Stomach (tissue), 9 donors: ENCODE results near the gene TMEM255B. TPM values are rescaled to one million over a fixed set of nuclear protein-coding genes. Genes with fewer than 3 reads are reported as not detected.

Source experiments
- DNase-seq, 2 donors: peaks; one replicate each; pipeline versions ENCODE4 v3.0.0 to v3.0.0-alpha.2; 2013 to 2019
- H3K27ac ChIP-seq, 5 donors: fragments of 200-600 bp in 4 of 5; sonication (generic) in 4 of 5; one replicate each; pipeline ENCODE4 v1.5.1; 2013 to 2019; ENCODE audit warnings: mild to moderate bottlenecking in 1 of 5, moderate library complexity in 1 of 5
- H3K27me3 ChIP-seq, 3 donors: fragments of 200-600 bp; sonication (generic); one replicate each; pipeline ENCODE4 v1.5.1; 2017 to 2019; ENCODE audit warnings: mixed run types in 1 of 3
- H3K36me3 ChIP-seq, 4 donors: fragments of 200-600 bp; sonication (generic); 1 replicate in 3 of 4; 2 replicates in 1 of 4; pipeline ENCODE4 v1.5.1; 2016 to 2019
- H3K4me1 ChIP-seq, 4 donors: fragments of 200-600 bp; sonication (generic); one replicate each; pipeline ENCODE4 v1.5.1; 2016 to 2019
- H3K4me3 ChIP-seq, 4 donors: fragments of 200-600 bp; sonication (generic) in 3 of 4; one replicate each; pipeline ENCODE4 v1.5.1; 2016 to 2019; ENCODE audit warnings: mild to moderate bottlenecking in 1 of 4
- H3K9me3 ChIP-seq, 4 donors: fragments of 200-600 bp; sonication (generic); one replicate each; pipeline ENCODE4 v1.5.1; 2016 to 2019
- EP300 ChIP-seq: sonication (generic); formaldehyde crosslinking; IDR thresholded peaks from one replicate; pipeline ENCODE4 v1.6.1; 2017; ENCODE audit warnings: antibody characterized with exemption
- POLR2A ChIP-seq, 4 donors: fragments of 450-650 bp; IDR thresholded peaks; one replicate each; pipeline ENCODE4 v1.6.1; 2016; ENCODE audit warnings: antibody characterized with exemption in 4 of 4, control low read depth in 2 of 4, mild to moderate bottlenecking in 1 of 4, moderate library complexity in 1 of 4
- POLR2AphosphoS5 ChIP-seq, 3 donors: sonication (generic); formaldehyde crosslinking; IDR thresholded peaks; one replicate each; pipeline ENCODE4 v1.6.1; 2016; ENCODE audit warnings: antibody characterized with exemption in 3 of 3
- WGBS, 5 donors: extraction: QIAGEN DNeasy Blood & Tissue Kit in 3 of 5; methylation state at CpG; one replicate each; pipeline versions ENCODE4 v1.1.5 to v1.1.7; 2013 to 2018; 5-methylcytosine and 5-hydroxymethylcytosine counted together
- intact Hi-C: fragments of 100-400 bp; cut with DNase I; formaldehyde crosslinking; loops from one replicate; pipeline ENCODE4 v1.15.1; 2023; ENCODE audit warnings: low total_unique reads
- polyA plus RNA-seq, 3 donors: library from polyadenylated mRNA; stranded (reverse); fragments of 200-250 nt; gene quantifications; one replicate each; pipeline ENCODE4 v1.2.3, GENCODE V29; 2013
- total RNA-seq, 5 donors: library from RNA; depleted of rRNA; stranded (reverse); fragments of >200 nt; gene quantifications; one replicate each; pipeline versions ENCODE4 v1.1.0 to v1.2.3, GENCODE V29; 2014 to 2016
- TF ChIP-seq, protein P1 (sequence below), 7 experiments: fragments of 450-650 bp in 4 of 7; fragments of 200-600 bp in 3 of 7; sonication (generic) in 3 of 7; IDR thresholded peaks; one replicate each; pipeline ENCODE4 v1.5.1; 2016 to 2019; ENCODE audit warnings: antibody characterized with exemption in 7 of 7, control low read depth in 2 of 7, mild to moderate bottlenecking in 1 of 7
- donor health status: healthy with polysubstance abuse.
- donor health status: Bipolar disorder and iron deficiency.
- donor health status: healthy.

TMEM255B gene
- total and polyA plus RNA-seq, 8 donors = 1.3 to 7.9 (median 4.6) TPM; not detected in 1

DNA sequence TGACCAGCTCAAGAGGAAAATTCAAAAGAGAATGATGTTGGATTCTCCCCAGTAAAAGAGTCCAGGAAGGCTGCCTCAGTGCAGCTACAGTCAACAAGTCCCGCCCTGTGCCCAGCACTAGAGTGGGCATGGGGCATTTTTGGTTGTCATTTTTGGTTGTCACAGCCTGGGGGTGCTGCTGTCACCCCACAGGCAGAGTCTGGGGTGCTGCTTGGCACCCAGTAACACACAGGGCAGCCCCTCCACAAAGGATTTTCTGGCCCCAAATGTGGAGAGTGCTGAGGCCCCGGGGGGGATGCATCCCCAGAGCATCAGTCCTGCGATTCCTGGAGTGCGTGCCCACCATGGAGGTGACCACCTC is 28.2 kb upstream of the TMEM255B start:
- peaks cover 0 to 10% (median 5%) of the 10 kb centered on the region in 4 donors for H3K4me1 ChIP-seq
- no peak for DNase-seq
- intact Hi-C loops = no loop called here
- 78 to 95% (median 90%) methylated on average over 1 to 4 of the region's 4 CpGs for WGBS, 5 donors
- no peaks in the 10 kb centered on the region for H3K9me3 ChIP-seq
- TF ChIP-seq EP300 = no peak
- TF ChIP-seq POLR2A (IDR thresholded peaks at IDR 0.05) = no peak
- no peak for TF ChIP-seq POLR2AphosphoS5 (IDR thresholded peaks at IDR 0.05)
- TF ChIP-seq, protein P1, sequence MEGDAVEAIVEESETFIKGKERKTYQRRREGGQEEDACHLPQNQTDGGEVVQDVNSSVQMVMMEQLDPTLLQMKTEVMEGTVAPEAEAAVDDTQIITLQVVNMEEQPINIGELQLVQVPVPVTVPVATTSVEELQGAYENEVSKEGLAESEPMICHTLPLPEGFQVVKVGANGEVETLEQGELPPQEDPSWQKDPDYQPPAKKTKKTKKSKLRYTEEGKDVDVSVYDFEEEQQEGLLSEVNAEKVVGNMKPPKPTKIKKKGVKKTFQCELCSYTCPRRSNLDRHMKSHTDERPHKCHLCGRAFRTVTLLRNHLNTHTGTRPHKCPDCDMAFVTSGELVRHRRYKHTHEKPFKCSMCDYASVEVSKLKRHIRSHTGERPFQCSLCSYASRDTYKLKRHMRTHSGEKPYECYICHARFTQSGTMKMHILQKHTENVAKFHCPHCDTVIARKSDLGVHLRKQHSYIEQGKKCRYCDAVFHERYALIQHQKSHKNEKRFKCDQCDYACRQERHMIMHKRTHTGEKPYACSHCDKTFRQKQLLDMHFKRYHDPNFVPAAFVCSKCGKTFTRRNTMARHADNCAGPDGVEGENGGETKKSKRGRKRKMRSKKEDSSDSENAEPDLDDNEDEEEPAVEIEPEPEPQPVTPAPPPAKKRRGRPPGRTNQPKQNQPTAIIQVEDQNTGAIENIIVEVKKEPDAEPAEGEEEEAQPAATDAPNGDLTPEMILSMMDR (IDR thresholded peaks at IDR 0.05) = no peak
- H3K4me3 ChIP-seq = no peak overlapping the region
- H3K27ac ChIP-seq = no peak overlapping the region
- peaks cover 0 to 11% (median 0%) of the 10 kb centered on the region in 3 donors for H3K27me3 ChIP-seq
- no peaks in the 10 kb centered on the region for H3K36me3 ChIP-seq

DNA sequence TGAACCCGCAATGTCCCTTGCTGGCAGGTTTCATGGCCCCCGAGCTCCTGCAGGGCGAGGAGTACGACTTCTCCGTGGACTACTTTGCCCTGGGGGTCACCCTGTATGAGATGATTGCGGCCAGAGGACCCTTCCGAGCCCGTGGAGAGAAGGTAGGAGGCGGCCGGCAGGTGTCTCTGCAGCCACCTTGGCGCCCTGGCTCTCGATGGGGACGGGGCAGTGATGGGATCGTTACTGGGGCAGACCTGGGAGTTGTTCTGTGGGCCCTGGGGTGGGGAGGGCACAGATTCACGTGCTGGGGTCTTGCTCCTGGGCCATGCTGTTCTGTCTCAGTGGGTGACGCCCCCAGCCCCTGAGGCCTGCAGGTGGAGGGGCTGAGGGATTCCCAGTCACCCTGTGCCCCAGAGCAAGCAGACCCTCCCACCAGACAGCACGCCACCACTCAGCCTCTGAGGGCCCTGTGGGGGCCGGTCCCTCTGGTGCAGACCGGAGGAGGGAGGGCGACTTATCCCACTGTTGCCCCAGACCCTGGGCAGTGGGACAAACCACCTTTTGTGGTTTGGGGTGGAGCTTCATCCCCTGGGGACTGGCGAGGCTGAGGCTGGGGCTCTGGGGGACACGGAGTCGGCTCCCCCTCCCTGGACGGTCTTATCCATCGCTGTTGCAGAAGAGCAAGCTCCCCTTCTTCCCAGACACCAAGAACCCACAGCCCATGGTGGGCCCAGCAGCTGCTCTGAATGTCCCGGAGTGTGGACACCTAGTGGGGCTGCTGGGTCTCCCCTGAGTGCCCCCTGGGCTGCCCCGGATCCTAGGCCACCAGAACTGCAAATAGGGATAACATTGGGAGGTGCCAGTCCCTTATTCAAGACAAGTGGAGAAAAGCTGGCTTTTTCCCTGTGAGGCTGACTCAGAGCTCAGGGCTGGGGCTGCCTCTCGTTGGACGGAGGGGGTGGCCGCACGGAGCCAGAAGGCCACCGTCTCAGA is 27.5 kb upstream of the TMEM255B start:
- Histone ChIP-seq H3K27me3 (peaks cover 0 to 16% (median 0%) of the 10 kb centered on the region in 3 donors), H3K36me3 (no peaks in the 10 kb centered on the region), H3K4me3 (no peak overlapping the region), H3K9me3 (no peaks in the 10 kb centered on the region), H3K4me1 (peaks cover 0 to 10% (median 3%) of the 10 kb centered on the region in 4 donors), H3K27ac (no peak overlapping the region)
- WGBS, 5 donors = 69 to 83% (median 80%) methylated on average over 15 to 32 of the region's 32 CpGs
- no peak for TF ChIP-seq POLR2AphosphoS5 (IDR thresholded peaks at IDR 0.05)
- TF ChIP-seq, protein P1 (IDR thresholded peaks at IDR 0.05) = no peak
- no peak for TF ChIP-seq POLR2A (IDR thresholded peaks at IDR 0.05)
- TF ChIP-seq EP300 = no peak
- intact Hi-C loops = no loop called here
- no peak for DNase-seq

DNA sequence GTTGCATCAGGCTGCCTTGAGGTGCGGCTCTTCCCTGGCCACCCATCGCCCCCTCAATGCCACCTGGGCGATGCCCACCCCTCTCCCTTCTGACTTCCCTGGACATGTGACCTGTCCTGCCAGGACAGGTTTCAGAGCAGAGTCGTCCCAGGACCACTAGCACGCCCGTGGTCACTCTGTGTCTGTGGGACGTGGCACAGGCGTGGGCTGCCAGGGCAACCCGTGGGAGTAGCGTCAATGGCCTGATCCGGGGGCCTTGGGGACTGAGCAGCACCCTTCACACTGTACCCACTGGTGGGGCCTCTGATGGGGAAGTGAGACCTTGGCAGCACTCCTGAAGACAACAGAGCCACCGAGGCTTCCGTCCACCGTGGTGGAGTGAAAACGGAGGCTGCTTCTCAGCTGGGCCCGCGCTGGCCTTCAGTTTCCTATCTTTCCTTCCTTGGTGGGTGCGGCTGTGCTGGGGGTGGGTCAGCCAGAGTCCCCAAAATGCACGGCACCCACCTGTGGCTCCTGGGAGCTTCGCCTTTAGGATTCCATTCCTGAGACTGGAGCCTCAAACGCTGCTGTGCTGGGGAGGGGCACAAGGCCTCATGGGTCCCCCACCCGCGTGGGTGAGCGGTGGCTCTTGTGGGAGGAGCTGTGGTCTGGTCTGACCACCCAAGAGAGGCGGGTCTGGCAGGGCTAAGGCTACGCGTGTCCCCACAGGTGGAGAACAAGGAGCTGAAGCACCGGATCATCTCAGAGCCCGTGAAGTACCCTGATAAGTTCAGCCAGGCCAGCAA is 26.7 kb upstream of the TMEM255B start:
- Histone ChIP-seq H3K36me3 (no peaks in the 10 kb centered on the region), H3K4me1 (peaks cover 0 to 10% (median 0%) of the 10 kb centered on the region in 4 donors), H3K9me3 (no peaks in the 10 kb centered on the region), H3K4me3 (no peak overlapping the region), H3K27ac (no peak overlapping the region), H3K27me3 (peaks cover 0 to 22% (median 0%) of the 10 kb centered on the region in 3 donors)
- TF ChIP-seq, protein P1 (IDR thresholded peaks at IDR 0.05) = no peak
- TF ChIP-seq POLR2AphosphoS5 (IDR thresholded peaks at IDR 0.05) (no peak), POLR2A (IDR thresholded peaks at IDR 0.05) (no peak), EP300 (no peak)
- WGBS, 5 donors = 76 to 79% (median 78%) methylated on average over 8 to 29 of the region's 29 CpGs
- DNase-seq = no peak
- intact Hi-C loops = no loop called here
